ENCODE data around the gene DHX57. TPM values are rescaled to one million over a fixed set of nuclear protein-coding genes. Genes with fewer than 3 reads are reported as not detected.
A peak's percentile ranks its signal among the peaks of the same experiment; 100 is the strongest.

Gene DHX57
- polyA plus RNA-seq, 1 donor from 2014 or later = 7.2 TPM

- no peaks in the 10 kb centered on the region for H3K27me3 Mint-ChIP-seq
- H3K9me3 Mint-ChIP-seq = no peaks in the 10 kb centered on the region
- H3K27ac Mint-ChIP-seq = no peak overlapping the region
- no peak overlapping the region for H3K4me3 Mint-ChIP-seq
- H3K36me3 Mint-ChIP-seq = peaks cover 6% of the 10 kb centered on the region
- H3K4me1 Mint-ChIP-seq = no peaks in the 10 kb centered on the region
These were observed 13.3 kb upstream of the DHX57 start for GRCh38 chr2:38889045-38889444.

DNA sequence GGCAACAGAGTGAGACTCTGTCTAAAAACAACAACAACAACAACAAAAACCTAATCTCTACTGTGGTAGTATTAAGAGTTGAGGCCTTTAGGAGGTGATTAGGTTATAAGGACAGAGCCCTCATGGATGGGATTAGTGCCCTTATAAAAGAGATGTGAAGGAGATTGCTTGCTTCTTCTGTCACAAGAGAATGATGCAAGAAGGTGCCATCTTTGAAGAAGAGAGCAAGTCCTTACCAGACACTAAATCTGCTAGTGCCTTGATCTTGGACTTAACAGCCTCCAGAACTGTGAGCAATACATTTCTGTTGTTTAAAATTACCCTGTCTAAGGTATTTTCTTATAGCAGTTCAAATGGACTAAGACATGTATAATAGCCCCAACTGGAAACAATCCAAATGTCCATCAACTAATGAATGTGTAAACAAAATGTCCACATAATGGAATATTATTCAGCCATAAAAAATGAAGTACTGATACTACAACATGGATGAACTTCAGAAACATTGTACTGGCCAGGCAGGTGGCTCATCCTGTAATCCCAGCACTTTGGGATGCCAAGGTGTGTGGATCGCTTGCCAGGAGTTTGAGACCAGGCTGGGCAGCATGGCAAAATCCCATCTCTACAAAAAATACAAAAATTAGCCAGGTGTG is 12.3 kb upstream of the DHX57 start:
- peaks cover 6% of the 10 kb centered on the region for H3K36me3 Mint-ChIP-seq
- H3K9me3 Mint-ChIP-seq = no peaks in the 10 kb centered on the region
- no peaks in the 10 kb centered on the region for H3K4me1 Mint-ChIP-seq
- no peak overlapping the region for H3K27ac Mint-ChIP-seq
- no peak overlapping the region for H3K4me3 Mint-ChIP-seq
- no peaks in the 10 kb centered on the region for H3K27me3 Mint-ChIP-seq

DNA sequence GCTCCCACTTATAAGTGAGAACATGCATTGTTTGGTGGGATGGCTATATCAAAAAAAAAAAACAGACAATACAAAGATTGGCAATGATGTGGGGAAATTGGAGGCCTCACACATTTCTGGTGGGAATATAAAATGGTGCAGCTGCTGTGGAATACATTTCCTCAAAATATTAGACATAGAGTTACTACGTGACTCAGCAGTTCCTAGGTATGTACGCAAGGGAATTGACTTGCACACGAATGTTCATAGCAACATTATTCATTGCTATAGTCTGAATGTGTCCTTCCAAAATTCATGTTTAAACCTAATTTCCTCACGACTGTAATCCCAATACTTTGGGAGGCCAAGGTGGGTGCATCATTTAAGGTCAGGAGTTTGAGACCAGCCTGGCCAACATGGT is 11.6 kb upstream of the DHX57 start:
- Mint-ChIP-seq H3K4me1 (no peaks in the 10 kb centered on the region), H3K36me3 (peaks cover 6% of the 10 kb centered on the region), H3K27ac (no peak overlapping the region), H3K4me3 (no peak overlapping the region), H3K27me3 (no peaks in the 10 kb centered on the region), H3K9me3 (no peaks in the 10 kb centered on the region)

GRCh38 chr2:38886063-38886462 is 10.3 kb upstream of the DHX57 start:
- Mint-ChIP-seq H3K27ac (no peak overlapping the region), H3K4me1 (no peaks in the 10 kb centered on the region), H3K36me3 (peaks cover 6% of the 10 kb centered on the region), H3K4me3 (no peak overlapping the region), H3K27me3 (no peaks in the 10 kb centered on the region), H3K9me3 (no peaks in the 10 kb centered on the region)

GRCh38 chr2:38876407-38876806 is 673 bp upstream of the DHX57 start:
- peaks cover 3 to 6% (median 5%) of the 10 kb centered on the region in 3 donors for H3K9me3 Mint-ChIP-seq
- peak overlapping the region in 1 of 3 donors; percentile 72 for H3K27ac Mint-ChIP-seq
- H3K4me1 Mint-ChIP-seq = peaks cover 15 to 23% (median 21%) of the 10 kb centered on the region in 3 donors
- H3K36me3 Mint-ChIP-seq = peaks cover 4% of the 10 kb centered on the region
- H3K27me3 Mint-ChIP-seq = no peaks in the 10 kb centered on the region
- H3K4me3 Mint-ChIP-seq = peak overlapping the region; percentile 96 to 98 (median 98)

GRCh38 chr2:38875227-38875575 is 533 bp downstream of the DHX57 start:
- peak overlapping the region; percentile 96 to 98 (median 98) for H3K4me3 Mint-ChIP-seq
- H3K27ac Mint-ChIP-seq = peak overlapping the region; percentile 72 to 92 (median 91)
- H3K27me3 Mint-ChIP-seq = no peaks in the 10 kb centered on the region
- H3K36me3 Mint-ChIP-seq = peaks cover 4% of the 10 kb centered on the region
- peaks cover 15 to 23% (median 21%) of the 10 kb centered on the region in 3 donors for H3K4me1 Mint-ChIP-seq
- H3K9me3 Mint-ChIP-seq = peaks cover 3 to 7% (median 6%) of the 10 kb centered on the region in 3 donors

- no peak overlapping the region for H3K27ac Mint-ChIP-seq
- peaks cover 3 to 16% (median 12%) of the 10 kb centered on the region in 3 donors for H3K9me3 Mint-ChIP-seq
These were observed 2.0 kb downstream of the DHX57 start for GRCh38 chr2:38873763-38874162.

DNA sequence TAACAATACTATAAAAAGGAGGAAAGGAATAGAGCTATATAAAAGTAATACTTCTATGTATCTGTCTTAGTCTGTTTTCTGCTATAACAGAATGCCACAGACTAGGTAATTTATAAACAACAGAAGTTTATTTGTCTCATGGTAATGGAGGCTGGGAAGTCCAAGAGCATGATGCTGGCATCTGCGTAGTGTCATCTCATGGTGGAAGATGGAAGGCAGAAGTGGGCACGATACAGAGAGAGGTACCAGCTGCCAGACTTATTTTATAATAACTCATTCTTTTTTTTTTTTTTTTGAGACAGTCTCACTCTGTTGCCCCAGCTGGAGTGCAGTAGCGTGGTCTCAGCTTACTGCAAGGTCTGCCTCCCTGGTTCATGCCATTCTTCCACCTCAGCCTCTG is 4.3 kb downstream of the DHX57 start:
- no peaks in the 10 kb centered on the region for H3K27me3 Mint-ChIP-seq
- H3K9me3 Mint-ChIP-seq = peaks cover 3 to 16% (median 12%) of the 10 kb centered on the region in 3 donors
- peaks cover 14 to 22% (median 20%) of the 10 kb centered on the region in 3 donors for H3K4me1 Mint-ChIP-seq
- H3K4me3 Mint-ChIP-seq = peak overlapping the region in 1 of 4 donors; percentile 52
- no peak overlapping the region for H3K27ac Mint-ChIP-seq
- H3K36me3 Mint-ChIP-seq = peaks cover 13% of the 10 kb centered on the region

More at GRCh38 chr2:38873763-38874162, 2.0 kb downstream of the DHX57 start:
- H3K36me3 Mint-ChIP-seq = peaks cover 13% of the 10 kb centered on the region
- peak overlapping the region in 1 of 4 donors; percentile 43 for H3K4me3 Mint-ChIP-seq
- H3K4me1 Mint-ChIP-seq = peaks cover 16 to 24% (median 21%) of the 10 kb centered on the region in 3 donors
- H3K27me3 Mint-ChIP-seq = no peaks in the 10 kb centered on the region

DNA sequence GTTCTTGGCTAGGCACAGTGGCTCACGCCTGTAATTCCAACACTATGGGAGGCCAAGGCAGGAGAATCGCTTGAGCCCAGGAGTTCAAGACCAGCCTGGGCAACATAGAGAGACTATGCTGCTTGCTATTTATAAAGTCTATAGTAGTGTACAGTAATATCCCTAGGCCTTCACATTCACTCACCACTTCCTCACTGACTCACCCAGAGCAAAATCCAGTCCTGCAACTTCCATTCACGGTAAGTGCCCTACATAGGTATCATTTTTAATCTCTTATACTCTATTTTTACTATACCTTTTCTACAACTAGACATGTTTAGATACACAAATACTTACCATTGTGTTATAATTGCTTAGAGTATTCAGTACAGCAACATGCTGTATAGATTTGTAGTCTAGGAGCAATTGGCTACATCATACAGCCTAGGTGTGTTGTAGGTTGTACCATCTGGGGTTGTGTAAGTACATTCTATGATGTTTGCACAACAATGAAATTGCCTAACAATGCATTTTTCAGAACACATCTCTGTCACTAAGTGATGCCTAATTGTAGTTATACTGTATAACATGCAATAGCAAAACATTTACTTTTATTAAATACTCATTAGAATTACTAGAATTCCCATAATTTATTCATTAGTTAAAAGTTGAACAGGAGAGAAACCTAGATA is 8.8 kb downstream of the DHX57 start:
- H3K4me3 Mint-ChIP-seq = no peak overlapping the region
- peaks cover 3 to 5% (median 4%) of the 10 kb centered on the region in 3 donors for H3K4me1 Mint-ChIP-seq
- no peaks in the 10 kb centered on the region for H3K27me3 Mint-ChIP-seq
- H3K36me3 Mint-ChIP-seq = peaks cover 18% of the 10 kb centered on the region
- H3K9me3 Mint-ChIP-seq = peaks cover 0 to 11% (median 7%) of the 10 kb centered on the region in 3 donors
- no peak overlapping the region for H3K27ac Mint-ChIP-seq

GRCh38 chr2:38863061-38863695 is 12.6 kb downstream of the DHX57 start:
- Mint-ChIP-seq H3K27ac (no peak overlapping the region), H3K36me3 (peaks cover 27% of the 10 kb centered on the region), H3K4me3 (no peak overlapping the region)

DNA sequence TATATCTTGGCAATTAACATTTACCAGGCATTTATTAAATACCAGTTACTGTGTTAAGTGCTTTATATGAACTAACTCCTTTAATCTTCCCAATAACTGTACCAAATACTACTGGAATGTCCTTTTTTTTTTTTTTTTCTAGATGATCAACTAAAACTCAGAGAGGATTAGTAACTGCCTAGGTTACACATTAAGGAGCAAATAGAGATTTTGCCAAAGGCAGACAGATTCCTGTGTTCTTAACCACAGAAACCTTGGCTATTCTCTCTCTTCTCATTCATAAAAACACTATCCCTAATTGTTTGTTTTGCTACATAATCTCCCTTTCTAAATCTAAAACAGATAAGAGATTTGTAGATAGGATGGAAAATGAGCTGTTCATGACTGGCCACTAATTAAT is 13.3 kb downstream of the DHX57 start:
- peaks cover 0 to 4% (median 2%) of the 10 kb centered on the region in 3 donors for H3K4me1 Mint-ChIP-seq
- H3K27me3 Mint-ChIP-seq = no peaks in the 10 kb centered on the region
- H3K9me3 Mint-ChIP-seq = no peaks in the 10 kb centered on the region
- H3K4me3 Mint-ChIP-seq = no peak overlapping the region
- peaks cover 28% of the 10 kb centered on the region for H3K36me3 Mint-ChIP-seq
- no peak overlapping the region for H3K27ac Mint-ChIP-seq

More at GRCh38 chr2:38863061-38863695, 12.6 kb downstream of the DHX57 start:
- H3K27me3 Mint-ChIP-seq = no peaks in the 10 kb centered on the region
- no peaks in the 10 kb centered on the region for H3K9me3 Mint-ChIP-seq
- peaks cover 0 to 4% (median 2%) of the 10 kb centered on the region in 3 donors for H3K4me1 Mint-ChIP-seq

- H3K27ac Mint-ChIP-seq = no peak overlapping the region
- H3K4me1 Mint-ChIP-seq = peaks cover 0 to 3% (median 1%) of the 10 kb centered on the region in 3 donors
- no peaks in the 10 kb centered on the region for H3K27me3 Mint-ChIP-seq
- no peak overlapping the region for H3K4me3 Mint-ChIP-seq
- H3K36me3 Mint-ChIP-seq = peaks cover 18% of the 10 kb centered on the region
- no peaks in the 10 kb centered on the region for H3K9me3 Mint-ChIP-seq
These were observed 19.6 kb downstream of the DHX57 start for GRCh38 chr2:38856165-38856564.

DNA sequence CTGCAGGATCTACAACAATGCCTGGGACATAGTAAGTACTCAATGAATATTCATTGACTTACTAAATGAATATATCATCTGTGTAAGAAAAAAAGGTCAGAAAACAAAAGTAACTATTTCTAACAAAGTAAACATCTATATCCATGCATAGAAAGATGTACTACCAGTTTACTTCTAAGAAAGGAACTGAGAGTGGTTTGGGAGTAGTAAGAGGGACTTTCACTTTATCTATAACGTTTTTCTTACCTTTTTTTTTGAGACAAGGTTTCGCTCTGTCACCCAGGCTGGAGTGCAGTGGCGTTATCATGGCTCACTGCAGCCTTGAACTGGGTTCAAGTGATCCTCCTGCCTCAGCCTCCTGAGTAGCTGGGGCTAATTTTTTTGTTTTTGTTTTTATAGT is 25.7 kb downstream of the DHX57 start:
- Mint-ChIP-seq H3K27me3 (no peaks in the 10 kb centered on the region), H3K9me3 (no peaks in the 10 kb centered on the region), H3K4me1 (peaks cover 1 to 12% (median 4%) of the 10 kb centered on the region in 3 donors), H3K36me3 (peaks cover 5% of the 10 kb centered on the region), H3K27ac (peak overlapping the region in 1 of 3 donors; percentile 34), H3K4me3 (no peak overlapping the region)

DNA sequence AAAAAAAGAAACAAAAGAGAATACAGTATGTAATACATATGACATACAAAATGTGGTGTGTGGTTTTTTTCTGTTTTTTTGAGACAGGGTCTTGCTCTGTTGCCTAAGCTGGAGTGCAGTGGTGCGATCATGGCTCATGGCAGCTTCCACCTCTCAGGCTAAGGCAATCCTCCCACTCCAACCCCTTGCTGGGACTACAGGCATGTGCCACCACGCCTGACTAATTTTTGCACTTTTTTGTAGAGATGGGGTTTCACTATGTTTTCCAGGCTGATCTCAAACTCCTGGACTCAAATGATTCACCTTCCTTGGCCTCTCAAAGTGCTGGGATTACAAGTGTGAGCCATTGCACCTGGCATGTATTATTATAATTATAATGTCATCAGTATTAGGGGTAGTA is 38.9 kb downstream of the DHX57 start:
- Mint-ChIP-seq H3K27ac (peak overlapping the region in 1 of 3 donors; percentile 16), H3K4me3 (peak overlapping the region in 1 of 4 donors; percentile 24), H3K9me3 (no peaks in the 10 kb centered on the region), H3K36me3 (peaks cover 20% of the 10 kb centered on the region), H3K27me3 (no peaks in the 10 kb centered on the region), H3K4me1 (peaks cover 17 to 19% (median 17%) of the 10 kb centered on the region in 3 donors)

DNA sequence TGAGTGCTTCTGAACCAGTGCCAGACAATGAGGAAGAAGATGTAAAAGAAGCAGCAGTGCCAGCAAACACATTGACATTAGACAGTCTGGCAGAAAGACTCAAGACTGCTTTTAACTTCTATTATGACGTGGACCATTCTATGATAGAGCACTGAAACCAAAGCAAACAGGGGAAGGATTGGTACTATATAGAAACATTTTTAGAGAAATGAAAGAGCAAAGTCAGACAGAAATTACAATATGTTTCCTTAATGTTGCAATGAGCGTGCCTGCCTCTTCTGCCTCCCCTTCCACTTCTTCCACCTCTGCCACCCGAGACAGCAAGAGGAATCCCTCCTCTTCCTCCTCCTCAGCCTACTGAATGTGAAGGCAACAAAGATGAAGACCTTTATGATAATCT is 39.7 kb downstream of the DHX57 start:
- no peaks in the 10 kb centered on the region for H3K27me3 Mint-ChIP-seq
- peak overlapping the region; percentile 16 to 50 (median 41) for H3K4me3 Mint-ChIP-seq

More for the DNA sequence above, 39.7 kb downstream of the DHX57 start:
- Mint-ChIP-seq H3K4me1 (peaks cover 17 to 19% (median 17%) of the 10 kb centered on the region in 3 donors), H3K9me3 (no peaks in the 10 kb centered on the region), H3K36me3 (peaks cover 17% of the 10 kb centered on the region), H3K27ac (peak overlapping the region; percentile 16 to 87 (median 49))
